ENCODE results near the gene NAXD. TPM values are rescaled to one million over a fixed set of nuclear protein-coding genes. Genes with fewer than 3 reads are reported as not detected.
A peak's percentile ranks its signal among the peaks of the same experiment; 100 is the strongest.
"Not testable (repeated sequence)": the region's sequence is repeated elsewhere in the genome, so short reads cannot be mapped to it uniquely, and the experiment has no call there.

NAXD gene
- 27.9 TPM for total RNA-seq
- long read RNA-seq, partial matches to known transcripts = 2 of 37 reads
- long read RNA-seq, other reads (novel, unspliced or antisense) = 35 of 37 reads

GRCh38 chr13:110615322-110616102 lies at the start of gene NAXD:
Gene NAXD (plus strand): TSS chr13:110615545. CDS start chr13:110615602, 57 bp downstream.
- intact Hi-C loops (cut with DNase I) = loop anchor here (2.0 kb wide), 1 partner anchor 97 kb away; the partner anchor contains the start of gene ING1
- ATAC-seq = peak; percentile 97

GRCh38 chr13:110566171-110566570 lies 49.2 kb upstream of the NAXD start:
- ATAC-seq (no peak), DNase-seq (ENCODE audit: missing footprints) (no peak)
- intact Hi-C loops (cut with DNase I) = loop anchor here (10.0 kb wide), 1 partner anchor 351 kb away; no protein-coding TSS in a partner anchor

More at GRCh38 chr13:110615322-110616102, at the start of gene NAXD:
- peak; percentile 97 for DNase-seq (ENCODE audit: missing footprints)

GRCh38 chr13:110568612-110569011 lies 46.7 kb upstream of the NAXD start:
- intact Hi-C loops (cut with DNase I) = loop anchor here (10.0 kb wide), 1 partner anchor 354 kb away; no protein-coding TSS in a partner anchor
- DNase-seq (ENCODE audit: missing footprints) (no peak), ATAC-seq (no peak)

GRCh38 chr13:110569962-110570361 lies 45.4 kb upstream of the NAXD start:
- not testable (repeated sequence) for DNase-seq (ENCODE audit: missing footprints); ATAC-seq
- intact Hi-C loops (cut with DNase I) = loop anchor here (10.0 kb wide), 1 partner anchor 355 kb away; no protein-coding TSS in a partner anchor

GRCh38 chr13:110570886-110571285 lies 44.5 kb upstream of the NAXD start:
- DNase-seq (ENCODE audit: missing footprints) = no peak
- intact Hi-C loops (cut with DNase I) = no loop called here
- no peak for ATAC-seq

- ATAC-seq (no peak), DNase-seq (ENCODE audit: missing footprints) (no peak)
- intact Hi-C loops (cut with DNase I) = no loop called here
Observed at GRCh38 chr13:110571896-110572777, 43.2 kb upstream of the NAXD start.

GRCh38 chr13:110572778-110573118 lies 42.6 kb upstream of the NAXD start:
- no peak for ATAC-seq
- intact Hi-C loops (cut with DNase I) = no loop called here
- no peak for DNase-seq (ENCODE audit: missing footprints)

- no peak for ATAC-seq
- intact Hi-C loops (cut with DNase I) = no loop called here
- DNase-seq (ENCODE audit: missing footprints) = no peak
Observed at GRCh38 chr13:110574161-110574560, 41.2 kb upstream of the NAXD start.

- intact Hi-C loops (cut with DNase I) = no loop called here
- ATAC-seq (peak; percentile 65), DNase-seq (ENCODE audit: missing footprints) (no peak)
Observed at GRCh38 chr13:110575322-110576069, 39.8 kb upstream of the NAXD start.

- intact Hi-C loops (cut with DNase I) = no loop called here
- ATAC-seq (no peak), DNase-seq (ENCODE audit: missing footprints) (no peak)
Observed at GRCh38 chr13:110576070-110576394, 39.3 kb upstream of the NAXD start.

- DNase-seq (ENCODE audit: missing footprints) (no peak), ATAC-seq (no peak)
- intact Hi-C loops (cut with DNase I) = no loop called here
Observed at GRCh38 chr13:110576736-110577476, 38.4 kb upstream of the NAXD start.

GRCh38 chr13:110578363-110578762 lies 37.0 kb upstream of the NAXD start:
- intact Hi-C loops (cut with DNase I) = no loop called here
- no peak for DNase-seq (ENCODE audit: missing footprints)
- no peak for ATAC-seq

GRCh38 chr13:110580800-110581199 lies 34.5 kb upstream of the NAXD start:
- no peak for ATAC-seq
- intact Hi-C loops (cut with DNase I) = no loop called here
- DNase-seq (ENCODE audit: missing footprints) = no peak

- intact Hi-C loops (cut with DNase I) = no loop called here
- DNase-seq (ENCODE audit: missing footprints) (no peak), ATAC-seq (no peak)
Observed at GRCh38 chr13:110581506-110582185, 33.7 kb upstream of the NAXD start.

GRCh38 chr13:110582421-110582954 lies 32.9 kb upstream of the NAXD start:
- no peak for DNase-seq (ENCODE audit: missing footprints)
- ATAC-seq = no peak
- intact Hi-C loops (cut with DNase I) = no loop called here

- ATAC-seq (no peak), DNase-seq (ENCODE audit: missing footprints) (no peak)
- intact Hi-C loops (cut with DNase I) = no loop called here
Observed at GRCh38 chr13:110583178-110583865, 32.0 kb upstream of the NAXD start.

Data from Right ventricle myocardium inferior (tissue), 1 donor.